ENCODE measurements around the gene PAK5. TPM values are rescaled to one million over a fixed set of nuclear protein-coding genes. Genes with fewer than 3 reads are reported as not detected.

PAK5 gene
- total RNA-seq, 1 donor from 2014 or later: 1.6 TPM

DNA sequence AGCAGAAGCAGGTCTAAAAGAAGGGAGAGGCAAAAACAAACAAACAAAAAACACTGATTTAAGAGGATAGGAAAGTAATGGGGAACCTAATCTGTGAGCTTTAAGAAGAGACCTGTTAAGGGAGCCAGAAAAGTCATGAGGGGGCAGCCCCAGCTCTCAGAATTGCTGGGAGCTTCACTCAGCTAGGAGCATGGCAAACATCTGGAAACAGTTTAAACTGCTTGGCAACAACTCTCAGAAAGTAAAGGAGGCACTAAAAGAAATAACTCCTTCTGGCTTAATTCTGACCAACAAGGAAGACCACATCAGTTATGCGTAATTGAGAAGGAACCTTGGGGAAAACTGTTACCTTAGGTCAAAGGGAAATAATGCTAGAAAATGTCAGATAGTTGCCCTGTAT, 203.1 kb downstream of the PAK5 start:
- peaks cover 2% of the 10 kb centered on the region for H3K27me3 Mint-ChIP-seq (ENCODE audit: insufficient read depth, low read depth)
- H3K79me2 ChIP-seq (ENCODE audit: low read depth): no peaks in the 10 kb centered on the region
- DNase-seq (ENCODE audit: low spot score): no peak
- H2AFZ ChIP-seq (replicated peaks): no peak overlapping the region
- H3K4me3 Mint-ChIP-seq: no peak overlapping the region
- peaks cover 7% of the 10 kb centered on the region for H3K4me1 ChIP-seq
- H3K27ac Mint-ChIP-seq: no peak overlapping the region
- no peak overlapping the region for H3K9ac ChIP-seq
- H3K27ac ChIP-seq: no peak overlapping the region
- peaks cover 4% of the 10 kb centered on the region for H3K9me3 Mint-ChIP-seq
- H3K4me1 Mint-ChIP-seq: no peaks in the 10 kb centered on the region
- H3K36me3 Mint-ChIP-seq: peaks cover 2% of the 10 kb centered on the region
- no peaks in the 10 kb centered on the region for H3K27me3 ChIP-seq
- no peaks in the 10 kb centered on the region for H3K9me3 ChIP-seq (ENCODE audit: low read depth)
- H3K36me3 ChIP-seq: no peaks in the 10 kb centered on the region
- no peaks in the 10 kb centered on the region for H3F3A ChIP-seq (ENCODE audit: low read depth)
- no peak for TF ChIP-seq EZH2phosphoT487 (IDR thresholded peaks at IDR 0.05)
- TF ChIP-seq, protein P1, sequence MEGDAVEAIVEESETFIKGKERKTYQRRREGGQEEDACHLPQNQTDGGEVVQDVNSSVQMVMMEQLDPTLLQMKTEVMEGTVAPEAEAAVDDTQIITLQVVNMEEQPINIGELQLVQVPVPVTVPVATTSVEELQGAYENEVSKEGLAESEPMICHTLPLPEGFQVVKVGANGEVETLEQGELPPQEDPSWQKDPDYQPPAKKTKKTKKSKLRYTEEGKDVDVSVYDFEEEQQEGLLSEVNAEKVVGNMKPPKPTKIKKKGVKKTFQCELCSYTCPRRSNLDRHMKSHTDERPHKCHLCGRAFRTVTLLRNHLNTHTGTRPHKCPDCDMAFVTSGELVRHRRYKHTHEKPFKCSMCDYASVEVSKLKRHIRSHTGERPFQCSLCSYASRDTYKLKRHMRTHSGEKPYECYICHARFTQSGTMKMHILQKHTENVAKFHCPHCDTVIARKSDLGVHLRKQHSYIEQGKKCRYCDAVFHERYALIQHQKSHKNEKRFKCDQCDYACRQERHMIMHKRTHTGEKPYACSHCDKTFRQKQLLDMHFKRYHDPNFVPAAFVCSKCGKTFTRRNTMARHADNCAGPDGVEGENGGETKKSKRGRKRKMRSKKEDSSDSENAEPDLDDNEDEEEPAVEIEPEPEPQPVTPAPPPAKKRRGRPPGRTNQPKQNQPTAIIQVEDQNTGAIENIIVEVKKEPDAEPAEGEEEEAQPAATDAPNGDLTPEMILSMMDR (IDR thresholded peaks at IDR 0.05): no peak
- TF ChIP-seq EZH2 (IDR thresholded peaks at IDR 0.05): no peak
- no peak overlapping the region for H3K4me3 ChIP-seq
- H3K4me2 ChIP-seq: no peak overlapping the region
- H4K20me1 ChIP-seq (ENCODE audit: low read depth): no peaks in the 10 kb centered on the region

GRCh38 chr20:9634327-9634726, 204.5 kb downstream of the PAK5 start:
- Histone ChIP-seq H3K79me2 (ENCODE audit: low read depth) (no peaks in the 10 kb centered on the region), H3K27ac (no peak overlapping the region), H3K36me3 (no peaks in the 10 kb centered on the region), H2AFZ (replicated peaks) (no peak overlapping the region), H3F3A (ENCODE audit: low read depth) (no peaks in the 10 kb centered on the region), H3K9ac (no peak overlapping the region), H4K20me1 (ENCODE audit: low read depth) (no peaks in the 10 kb centered on the region), H3K27me3 (no peaks in the 10 kb centered on the region), H3K4me2 (no peak overlapping the region), H3K4me3 (no peak overlapping the region), H3K4me1 (peaks cover 7% of the 10 kb centered on the region), H3K9me3 (ENCODE audit: low read depth) (no peaks in the 10 kb centered on the region)
- no peak overlapping the region for H3K4me3 Mint-ChIP-seq
- DNase-seq (ENCODE audit: low spot score): no peak
- no peak overlapping the region for H3K27ac Mint-ChIP-seq
- H3K9me3 Mint-ChIP-seq: no peaks in the 10 kb centered on the region
- H3K27me3 Mint-ChIP-seq (ENCODE audit: insufficient read depth, low read depth): no peaks in the 10 kb centered on the region
- TF ChIP-seq EZH2 (IDR thresholded peaks at IDR 0.05) (no peak), EZH2phosphoT487 (IDR thresholded peaks at IDR 0.05) (no peak)
- TF ChIP-seq, protein P1 (IDR thresholded peaks at IDR 0.05): no peak
- H3K36me3 Mint-ChIP-seq: no peaks in the 10 kb centered on the region
- peaks cover 3% of the 10 kb centered on the region for H3K4me1 Mint-ChIP-seq

DNA sequence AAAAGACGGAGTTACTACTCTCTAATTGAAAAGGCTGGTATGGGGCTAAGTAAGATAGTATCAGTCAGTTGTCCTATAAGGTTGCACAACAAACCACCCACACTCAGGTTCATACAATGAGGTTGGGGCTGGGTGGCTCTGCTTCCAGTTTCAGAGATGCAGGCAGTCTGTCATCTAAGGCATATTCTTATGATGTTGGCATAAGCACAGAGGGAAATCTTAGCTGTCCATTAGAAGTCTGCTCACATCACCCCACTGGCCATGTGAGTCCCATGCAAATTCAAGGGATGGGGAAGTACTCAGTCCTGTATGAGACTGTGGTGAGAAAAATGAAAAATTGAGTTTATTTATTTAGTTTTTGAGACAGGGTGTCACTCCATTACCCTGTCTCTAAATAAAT, 205.9 kb downstream of the PAK5 start:
- no peak overlapping the region for H3K4me2 ChIP-seq
- Mint-ChIP-seq H3K36me3 (no peaks in the 10 kb centered on the region), H3K9me3 (no peaks in the 10 kb centered on the region), H3K4me3 (no peak overlapping the region), H3K4me1 (peaks cover 3% of the 10 kb centered on the region), H3K27ac (no peak overlapping the region), H3K27me3 (ENCODE audit: insufficient read depth, low read depth) (no peaks in the 10 kb centered on the region)
- H3F3A ChIP-seq (ENCODE audit: low read depth): no peaks in the 10 kb centered on the region
- no peaks in the 10 kb centered on the region for H3K79me2 ChIP-seq (ENCODE audit: low read depth)
- no peaks in the 10 kb centered on the region for H4K20me1 ChIP-seq (ENCODE audit: low read depth)
- H2AFZ ChIP-seq (replicated peaks): no peak overlapping the region
- no peak overlapping the region for H3K4me3 ChIP-seq
- no peaks in the 10 kb centered on the region for H3K9me3 ChIP-seq (ENCODE audit: low read depth)
- TF ChIP-seq EZH2phosphoT487 (IDR thresholded peaks at IDR 0.05) (no peak), EZH2 (IDR thresholded peaks at IDR 0.05) (no peak)
- TF ChIP-seq, protein P1 (IDR thresholded peaks at IDR 0.05): no peak
- peaks cover 7% of the 10 kb centered on the region for H3K4me1 ChIP-seq
- no peak overlapping the region for H3K9ac ChIP-seq
- no peak overlapping the region for H3K27ac ChIP-seq
- no peak for DNase-seq (ENCODE audit: low spot score)
- H3K27me3 ChIP-seq: no peaks in the 10 kb centered on the region
- H3K36me3 ChIP-seq: no peaks in the 10 kb centered on the region
